Hematopoietic multipotent progenitor cell treated with erythropoietin and hydrocortisone succinate and interleukin-3 and kit ligand, for 8 days (in vitro differentiated cells): ENCODE data around the gene RGPD5.
"Not testable (repeated sequence)": the region's sequence is repeated elsewhere in the genome, so short reads cannot be mapped to it uniquely, and the experiment has no call there.

ENCODE experiments used
- DNase-seq: peaks from one replicate; pipeline ENCODE4 v3.0.0-alpha.2; 2015

The RGPD5 gene

DNA sequence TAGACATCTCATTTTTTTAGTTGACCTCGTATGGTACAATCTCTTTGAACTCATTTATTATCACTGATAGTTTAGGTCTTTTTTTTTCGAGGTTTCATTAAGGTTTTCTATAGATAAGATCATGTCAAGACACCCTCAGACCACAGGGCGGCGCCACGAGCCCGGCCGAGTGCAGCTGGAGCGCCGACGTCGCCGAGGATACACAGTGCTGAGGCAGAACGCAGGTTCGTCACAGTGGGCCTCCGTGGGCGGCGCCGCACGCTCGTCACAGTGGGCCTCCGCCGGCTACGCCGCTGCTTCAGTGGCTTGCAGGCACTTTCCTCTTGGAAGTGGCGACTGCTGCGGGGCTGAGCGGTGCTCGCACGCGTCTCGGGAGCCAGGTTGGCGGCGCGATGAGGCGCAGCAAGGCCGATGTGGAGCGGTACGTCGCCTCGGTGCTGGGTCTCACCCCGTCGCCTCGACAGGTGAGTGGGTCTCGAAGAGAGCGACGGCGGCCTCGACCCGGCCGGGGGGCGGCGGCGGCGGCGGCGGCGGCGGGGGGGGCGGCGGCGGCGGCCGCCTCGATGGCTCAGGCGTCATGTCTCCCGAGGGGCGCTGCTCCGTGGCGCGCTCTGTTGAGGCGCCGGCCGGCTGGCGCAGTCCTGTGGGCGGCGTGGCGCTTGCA is at the start of gene RGPD5:
RGPD5 (plus strand) TSS at position 232 of the 664 bp plus-strand sequence; CDS start at position 393, 161 bp downstream.
- DNase-seq = not testable (repeated sequence)

- not testable (repeated sequence) for DNase-seq
These were observed 42.5 kb upstream of the RGPD5 start for GRCh38 chr2:109751572-109751971.

DNA sequence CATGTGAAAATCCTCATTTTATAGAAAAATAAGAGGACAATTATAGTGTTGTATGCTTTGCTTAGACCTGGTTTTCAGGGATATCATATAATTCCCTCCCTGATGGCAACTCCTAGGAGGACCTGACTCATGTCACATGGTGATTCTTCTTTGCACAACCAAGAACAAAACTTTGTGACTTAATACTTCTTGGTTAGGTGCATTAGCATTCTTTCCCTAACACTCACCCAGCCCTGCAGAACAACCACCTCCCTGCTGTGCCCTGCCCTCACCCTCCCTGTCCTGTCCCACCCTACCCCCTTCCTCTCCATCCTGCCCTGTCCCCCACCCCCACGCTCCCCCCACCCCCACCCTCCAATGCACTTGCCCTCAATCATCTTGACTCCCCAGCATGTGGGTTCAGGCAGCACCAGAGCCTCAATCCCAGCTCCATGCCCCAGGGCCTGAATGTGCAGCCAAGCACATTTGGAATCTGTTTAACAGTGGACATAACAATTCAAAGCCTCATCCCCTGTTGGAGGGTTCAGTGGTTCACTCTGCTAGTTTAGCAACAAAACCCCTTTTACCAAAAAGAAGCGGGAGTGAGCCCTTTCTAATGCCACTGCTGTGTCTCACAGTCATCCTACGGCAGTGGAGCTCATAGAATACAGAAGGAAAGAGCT is 36.8 kb upstream of the RGPD5 start:
- not testable (repeated sequence) for DNase-seq

DNA sequence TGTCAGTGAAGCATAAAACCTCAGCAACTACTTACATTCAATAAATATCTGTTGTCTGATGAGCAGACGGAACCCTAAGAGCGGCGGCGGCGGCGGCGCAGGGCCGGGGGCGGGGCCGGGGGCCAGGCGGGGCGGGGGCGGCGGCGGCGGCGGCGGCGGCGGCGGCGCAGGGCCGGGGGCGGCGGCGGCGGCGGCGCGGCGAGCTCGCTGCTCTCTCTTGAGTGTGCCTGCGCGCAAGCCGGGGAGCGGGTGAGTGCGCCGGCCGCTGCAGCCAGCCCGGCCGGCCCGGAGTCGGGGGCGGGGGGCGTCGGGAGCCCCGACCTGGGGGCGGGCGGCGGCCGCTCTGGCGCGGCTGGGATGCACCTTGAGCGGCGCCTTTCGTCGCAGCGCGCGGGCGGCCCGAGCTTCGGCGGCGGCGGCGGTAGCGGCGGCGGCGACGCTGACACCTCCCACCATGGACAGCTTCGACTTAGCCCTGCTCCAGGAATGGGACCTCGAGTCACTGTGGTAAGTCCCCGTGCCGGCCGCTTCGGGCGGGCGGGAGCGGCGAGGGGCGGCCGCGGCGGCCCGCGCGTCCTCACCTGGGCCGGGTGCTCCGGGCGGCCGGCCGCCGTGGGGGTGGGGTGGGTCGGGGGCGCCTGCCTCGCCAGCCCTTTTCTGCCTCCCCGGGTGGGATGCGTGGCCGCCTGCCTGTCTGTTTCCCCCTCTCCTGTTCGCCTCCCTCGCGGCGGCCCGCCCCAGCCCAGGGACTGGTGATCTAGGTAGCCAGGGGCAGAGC is 33.7 kb upstream of the RGPD5 start:
- DNase-seq = not testable (repeated sequence)

- DNase-seq = not testable (repeated sequence)
These were observed 33.1 kb upstream of the RGPD5 start for GRCh38 chr2:109761043-109761454.

DNA sequence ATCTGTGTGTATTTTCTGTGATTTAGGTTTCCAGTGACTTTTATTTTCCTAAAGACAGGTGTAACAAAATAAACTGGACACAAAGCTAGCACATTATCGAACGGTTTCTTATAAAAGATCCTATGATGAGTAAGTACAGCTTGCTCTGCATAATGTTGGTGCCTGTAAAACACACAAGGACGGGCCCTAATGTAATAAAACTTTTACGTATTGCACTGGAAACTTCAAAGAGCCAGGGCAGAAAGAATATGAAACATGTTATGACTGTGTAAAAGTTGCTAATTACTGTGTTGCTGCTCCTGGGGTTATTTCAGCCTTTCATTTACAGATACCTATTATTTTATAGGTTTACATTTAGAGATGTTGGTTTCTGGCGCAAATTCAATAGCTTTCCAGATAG is 32.1 kb upstream of the RGPD5 start:
- DNase-seq = not testable (repeated sequence)

- not testable (repeated sequence) for DNase-seq
These were observed 28.0 kb upstream of the RGPD5 start for GRCh38 chr2:109766074-109766473.

GRCh38 chr2:109766886-109767578 is 27.1 kb upstream of the RGPD5 start:
- not testable (repeated sequence) for DNase-seq

GRCh38 chr2:109768934-109769333 is 25.2 kb upstream of the RGPD5 start:
- DNase-seq = not testable (repeated sequence)

DNA sequence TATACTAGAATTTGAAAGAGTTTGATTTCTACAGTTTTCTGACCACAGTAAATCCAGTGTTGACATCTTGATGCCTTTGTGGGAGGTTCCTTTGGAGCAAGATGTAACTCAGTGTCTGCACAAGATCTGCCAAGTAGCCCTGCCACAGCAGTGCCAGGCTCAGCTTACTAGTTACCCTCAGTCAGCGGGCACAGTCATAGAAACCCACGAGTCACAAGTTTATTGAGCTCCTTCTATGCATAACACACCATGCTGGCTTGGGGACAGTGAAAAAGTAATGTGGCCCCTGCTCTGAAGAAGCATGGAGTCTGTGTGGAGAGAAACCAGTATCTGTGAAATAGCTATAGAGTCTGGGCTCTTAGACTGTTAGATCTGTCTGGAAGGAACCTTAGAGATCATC is 15.0 kb upstream of the RGPD5 start:
- DNase-seq = not testable (repeated sequence)

- not testable (repeated sequence) for DNase-seq
These were observed 12.8 kb upstream of the RGPD5 start for GRCh38 chr2:109781147-109781816.

DNA sequence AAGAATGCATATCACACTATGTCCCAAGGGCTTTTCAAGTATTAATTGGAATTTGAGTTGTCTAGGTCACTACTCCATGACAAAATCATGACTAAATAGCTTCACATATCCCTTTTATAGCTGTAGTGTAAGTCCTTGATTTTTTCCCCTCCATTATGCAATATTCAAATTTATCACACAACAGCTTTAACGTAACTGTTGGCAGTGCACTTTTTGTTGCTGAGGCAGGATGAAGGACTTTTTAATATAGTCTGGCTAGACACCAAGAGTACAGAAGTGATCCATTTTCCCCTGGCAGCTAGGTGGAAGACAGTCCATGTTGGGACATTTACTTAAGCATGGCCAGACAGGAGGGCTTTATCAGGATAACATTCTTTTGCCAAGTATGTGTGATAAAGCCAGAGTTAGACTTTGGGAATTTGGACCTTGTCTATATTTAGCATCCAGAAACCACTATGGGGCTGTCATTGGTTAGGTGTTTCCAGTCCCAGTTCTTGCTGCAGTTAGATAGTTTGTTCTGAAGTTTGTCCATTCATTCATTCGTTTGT is 11.6 kb upstream of the RGPD5 start:
- DNase-seq = not testable (repeated sequence)

GRCh38 chr2:109791530-109792279 is 2.4 kb upstream of the RGPD5 start:
- DNase-seq = not testable (repeated sequence)

- DNase-seq = not testable (repeated sequence)
These were observed 1.4 kb upstream of the RGPD5 start for GRCh38 chr2:109792659-109793058.

- DNase-seq = not testable (repeated sequence)
These were observed 77.1 kb downstream of the RGPD5 start for GRCh38 chr2:109871129-109871751.

DNA sequence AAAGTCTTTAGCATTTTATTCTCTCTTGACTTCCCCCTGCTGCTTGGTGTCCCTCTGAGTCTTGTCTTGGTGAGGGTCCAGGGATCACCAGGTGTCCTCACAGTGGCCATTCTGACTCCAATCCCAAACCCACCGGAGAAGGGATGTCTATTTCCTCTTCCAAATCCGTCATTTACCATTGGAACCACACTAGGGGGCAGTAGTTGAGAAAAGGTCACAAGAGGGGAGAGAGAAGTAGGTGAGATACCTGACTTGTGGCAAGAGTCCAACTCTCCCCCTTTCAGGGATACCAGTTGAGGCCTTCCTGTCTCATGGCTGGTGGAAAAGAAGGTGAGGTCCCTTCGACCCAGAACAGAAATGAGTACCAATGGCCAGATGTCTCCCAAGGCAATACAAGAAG is 82.5 kb downstream of the RGPD5 start:
- not testable (repeated sequence) for DNase-seq

DNA sequence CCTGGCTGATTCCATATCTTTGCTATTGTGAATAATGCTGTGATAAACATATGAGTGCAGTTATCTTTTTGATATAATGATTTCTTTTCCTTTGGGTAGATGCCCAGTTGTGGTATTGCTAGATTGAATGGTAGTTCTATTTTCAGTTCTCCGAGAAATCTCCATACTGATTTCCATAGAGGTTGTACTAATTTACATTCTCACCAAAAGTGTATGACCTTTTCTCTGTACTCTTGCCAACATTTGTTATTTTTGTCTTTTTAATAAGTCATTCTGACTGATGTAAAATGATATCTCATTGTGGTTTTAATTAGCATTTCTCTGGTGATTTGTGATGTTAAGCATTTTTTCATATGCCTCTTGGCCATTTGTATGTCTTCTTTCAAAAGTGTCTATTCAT is 88.0 kb downstream of the RGPD5 start:
- not testable (repeated sequence) for DNase-seq

DNA sequence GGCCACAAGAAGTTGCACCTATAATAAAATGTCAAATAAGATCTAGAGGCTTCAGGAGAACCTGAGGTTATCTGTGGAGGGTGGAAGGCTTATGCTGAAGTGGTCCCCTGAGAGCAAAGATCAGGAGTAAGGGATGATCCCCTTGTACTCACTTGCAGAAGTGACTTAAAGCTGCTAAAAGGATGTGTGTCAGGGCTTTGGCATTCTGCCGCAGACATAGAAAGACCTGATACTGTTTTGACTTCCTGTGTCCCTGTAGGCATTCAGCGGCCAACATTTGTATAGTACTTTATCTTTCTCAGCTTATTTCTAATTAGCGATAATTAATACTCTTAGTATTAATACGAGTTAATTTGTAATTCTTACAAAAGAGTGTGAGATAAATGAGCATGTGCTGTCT is 94.3 kb downstream of the RGPD5 start:
- not testable (repeated sequence) for DNase-seq

DNA sequence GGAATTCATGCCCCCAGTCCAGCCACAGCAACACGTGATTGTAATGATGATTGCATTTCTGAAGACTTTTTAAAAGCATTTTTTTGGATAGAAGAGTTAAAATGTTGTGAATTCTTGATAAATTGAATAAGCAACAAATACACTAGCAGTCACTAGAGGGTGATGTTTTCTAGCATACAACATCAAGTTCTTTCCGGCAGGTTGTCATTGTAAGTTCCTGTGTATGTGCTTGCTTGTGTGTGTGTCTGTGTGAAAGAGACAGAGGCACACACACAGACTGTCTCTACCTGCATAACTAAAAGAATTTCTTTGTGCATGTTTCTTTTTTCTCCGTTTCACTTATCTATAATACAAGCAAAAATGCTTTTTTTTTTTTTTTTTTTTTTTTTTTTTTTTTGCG is 95.8 kb downstream of the RGPD5 start:
- not testable (repeated sequence) for DNase-seq

DNA sequence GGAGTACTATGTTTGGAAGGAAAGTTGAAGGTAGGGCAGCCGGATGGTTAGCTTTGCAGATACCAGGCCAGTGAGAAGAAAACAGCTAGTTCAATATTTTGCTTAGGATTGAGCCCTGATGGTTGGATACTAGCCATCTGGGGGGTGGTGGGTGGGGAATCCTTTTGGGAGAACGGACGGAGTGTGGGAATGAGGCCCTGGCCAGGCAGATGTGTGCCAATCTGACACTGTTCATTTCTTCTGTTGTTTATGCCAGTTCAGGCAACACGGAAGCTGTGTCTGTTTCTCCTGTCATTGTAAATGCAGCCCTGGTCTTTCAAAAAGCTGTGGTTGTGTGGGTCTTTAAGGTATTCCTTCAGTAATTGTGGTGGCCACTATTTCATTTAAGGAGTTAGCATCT is 96.9 kb downstream of the RGPD5 start:
- DNase-seq = not testable (repeated sequence)

DNA sequence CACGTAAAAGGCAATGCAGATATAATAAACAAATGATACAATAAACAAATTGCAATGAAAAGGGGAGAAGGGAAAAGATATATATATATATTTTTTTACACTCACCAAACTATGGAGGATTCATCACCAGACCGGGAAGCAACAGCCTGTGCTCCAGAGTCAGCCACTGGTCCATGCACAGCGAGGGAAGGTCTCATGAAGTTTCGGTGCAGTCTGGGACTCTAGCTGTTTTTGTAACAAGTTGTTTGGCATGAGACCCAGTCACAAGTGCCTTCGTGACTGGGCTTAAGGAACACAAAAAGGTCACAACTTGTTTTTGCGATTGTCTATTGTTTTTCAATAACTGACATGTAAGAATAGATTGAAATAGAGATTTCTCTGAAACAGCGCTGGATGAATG is 99.6 kb downstream of the RGPD5 start:
- not testable (repeated sequence) for DNase-seq
